GOT3 (cell line): ENCODE data around the gene ESR1.

Experiments used
- DNase-seq: peaks from one replicate; lab custom pipeline; 2025; ENCODE audit warnings: mixed read lengths; lab: John Stamatoyannopoulos, UW

Gene ESR1

GRCh38 chr6:152173957-152174356 lies 366.5 kb downstream of the ESR1 start:
- DNase-seq: no peak

- DNase-seq: no peak
Observed at GRCh38 chr6:152176268-152176667, 368.8 kb downstream of the ESR1 start.
